Colonic mucosa (tissue), 4 donors: ENCODE data around the gene RPRD1A. TPM values are rescaled to one million over a fixed set of nuclear protein-coding genes. Genes with fewer than 3 reads are reported as not detected.
"Not testable (repeated sequence)": the region's sequence is repeated elsewhere in the genome, so short reads cannot be mapped to it uniquely, and the experiment has no call there.

Source experiments
- DNase-seq: peaks from one replicate; pipeline ENCODE4 v3.0.0-alpha.2; 2020
- H3K27ac ChIP-seq: fragments of 200-600 bp; one replicate; pipeline ENCODE4 v1.8.0; 2021
- H3K27me3 ChIP-seq: fragments of 200-600 bp; one replicate; pipeline ENCODE4 v1.8.0; 2021
- H3K36me3 ChIP-seq: fragments of 200-600 bp; one replicate; pipeline ENCODE4 v1.8.0; 2021
- H3K4me1 ChIP-seq: fragments of 200-600 bp; one replicate; pipeline ENCODE4 v1.8.0; 2021; ENCODE audit warnings: mild to moderate bottlenecking
- H3K4me3 ChIP-seq: fragments of 200-600 bp; one replicate; pipeline ENCODE4 v1.8.0; 2021
- H3K9ac ChIP-seq, 2 donors: one replicate each; pipeline ENCODE4 v1.7.0; 2013; ENCODE audit warnings: control low read depth in 2 of 2, low read depth in 2 of 2, low read length in 2 of 2
- H3K9me3 ChIP-seq: fragments of 200-600 bp; one replicate; pipeline ENCODE4 v1.8.0; 2021
- intact Hi-C: fragments of 100-400 bp; cut with DNase I; formaldehyde crosslinking; loops from one replicate; pipeline ENCODE4 v1.14.1; 2022
- total RNA-seq, 2 donors: library from RNA; stranded (reverse); fragmentation: NEBNext Ultra II Directional in 1 of 2; extraction: Animal tissue kit (Norgen Biotek cat#: 25700) in 1 of 2; gene quantifications; one replicate each; pipeline ENCODE4 v1.2.1, GENCODE V29; 2021
- TF ChIP-seq, protein P1 (sequence below): fragments of 200-600 bp; IDR thresholded peaks from one replicate; pipeline ENCODE4 v1.8.0; 2022; ENCODE audit warnings: antibody characterized with exemption, mild to moderate bottlenecking
- donor health status: healthy.
- donor health status: DM: no; HTN: no; CAD: no.
- donor health status: DM: no; HTN: no; CAD: no.

Gene RPRD1A
- total RNA-seq, 2 donors from 2014 or later, result 39.8 TPM

DNA sequence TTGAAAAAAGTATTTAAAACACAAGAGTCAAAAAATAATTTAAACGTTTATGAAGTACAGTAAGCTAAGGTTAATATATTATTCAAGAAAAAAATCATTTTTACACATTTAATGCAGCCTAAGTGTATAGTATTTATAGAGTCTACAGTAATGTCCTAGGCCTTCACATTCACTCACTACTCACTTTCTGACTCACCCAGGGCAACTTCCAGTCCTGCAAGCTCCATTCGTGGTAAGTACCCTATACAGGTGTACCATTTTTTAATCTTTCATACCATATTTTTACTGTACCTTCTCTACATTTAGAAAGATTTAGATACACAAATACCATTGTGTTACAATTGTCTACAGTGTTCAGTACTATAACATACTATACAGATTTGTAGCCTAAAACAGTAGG is 20.9 kb upstream of the RPRD1A start:
- intact Hi-C loops, result no loop called here
- no peaks in the 10 kb centered on the region for H3K27me3 ChIP-seq
- TF ChIP-seq, protein P1, sequence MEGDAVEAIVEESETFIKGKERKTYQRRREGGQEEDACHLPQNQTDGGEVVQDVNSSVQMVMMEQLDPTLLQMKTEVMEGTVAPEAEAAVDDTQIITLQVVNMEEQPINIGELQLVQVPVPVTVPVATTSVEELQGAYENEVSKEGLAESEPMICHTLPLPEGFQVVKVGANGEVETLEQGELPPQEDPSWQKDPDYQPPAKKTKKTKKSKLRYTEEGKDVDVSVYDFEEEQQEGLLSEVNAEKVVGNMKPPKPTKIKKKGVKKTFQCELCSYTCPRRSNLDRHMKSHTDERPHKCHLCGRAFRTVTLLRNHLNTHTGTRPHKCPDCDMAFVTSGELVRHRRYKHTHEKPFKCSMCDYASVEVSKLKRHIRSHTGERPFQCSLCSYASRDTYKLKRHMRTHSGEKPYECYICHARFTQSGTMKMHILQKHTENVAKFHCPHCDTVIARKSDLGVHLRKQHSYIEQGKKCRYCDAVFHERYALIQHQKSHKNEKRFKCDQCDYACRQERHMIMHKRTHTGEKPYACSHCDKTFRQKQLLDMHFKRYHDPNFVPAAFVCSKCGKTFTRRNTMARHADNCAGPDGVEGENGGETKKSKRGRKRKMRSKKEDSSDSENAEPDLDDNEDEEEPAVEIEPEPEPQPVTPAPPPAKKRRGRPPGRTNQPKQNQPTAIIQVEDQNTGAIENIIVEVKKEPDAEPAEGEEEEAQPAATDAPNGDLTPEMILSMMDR, result no peak
- no peak overlapping the region for H3K27ac ChIP-seq
- no peak overlapping the region for H3K4me3 ChIP-seq
- no peak for DNase-seq
- H3K9ac ChIP-seq, result no peak overlapping the region
- H3K9me3 ChIP-seq, result no peaks in the 10 kb centered on the region
- H3K4me1 ChIP-seq, result no peaks in the 10 kb centered on the region
- no peaks in the 10 kb centered on the region for H3K36me3 ChIP-seq

DNA sequence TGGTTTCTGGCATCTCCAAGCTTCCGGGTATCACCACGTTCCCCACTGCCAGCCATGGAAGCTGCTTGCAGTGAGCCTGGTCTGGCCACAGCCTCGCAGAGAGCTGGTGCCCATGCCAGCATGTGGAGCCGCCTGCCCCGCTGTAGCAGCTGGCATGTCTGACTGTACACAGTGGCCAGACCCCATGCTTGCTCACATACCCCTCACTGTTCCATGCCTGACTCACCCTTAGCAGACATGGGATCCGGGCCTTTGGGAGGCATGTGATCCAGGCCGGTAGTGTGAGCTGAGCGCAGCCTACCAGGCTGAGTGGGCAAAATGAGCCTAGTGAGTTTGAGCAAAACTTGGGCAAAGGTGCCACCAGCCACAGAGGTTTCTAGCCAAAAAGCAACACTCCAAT is 18.8 kb upstream of the RPRD1A start:
- Histone ChIP-seq H3K4me1 (no peaks in the 10 kb centered on the region), H3K36me3 (no peaks in the 10 kb centered on the region), H3K4me3 (no peak overlapping the region), H3K27ac (no peak overlapping the region), H3K27me3 (no peaks in the 10 kb centered on the region), H3K9ac (no peak overlapping the region), H3K9me3 (no peaks in the 10 kb centered on the region)
- TF ChIP-seq, protein P1, result no peak
- no peak for DNase-seq
- intact Hi-C loops, result no loop called here

DNA sequence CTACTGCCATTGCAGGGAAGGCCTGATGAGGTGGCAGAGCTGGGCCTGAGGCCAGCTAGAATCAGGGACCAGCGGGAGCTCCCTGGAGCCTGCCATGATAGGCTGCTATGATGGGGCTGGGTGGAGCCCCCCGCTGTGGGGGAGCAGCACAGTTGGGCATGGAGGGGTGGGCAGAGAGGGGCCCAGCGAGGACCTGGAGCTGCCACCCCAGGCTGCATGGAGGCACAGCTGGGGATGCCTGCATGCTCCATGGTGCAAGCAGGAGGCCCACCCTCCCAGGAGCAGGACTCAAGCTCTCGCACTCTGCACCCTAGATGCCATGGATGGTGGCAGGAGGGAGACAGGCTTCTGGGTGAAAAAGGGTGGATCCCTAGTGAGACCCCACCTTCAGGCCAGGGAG is 17.8 kb upstream of the RPRD1A start:
- Histone ChIP-seq H3K27ac (no peak overlapping the region), H3K36me3 (no peaks in the 10 kb centered on the region), H3K9ac (no peak overlapping the region), H3K27me3 (no peaks in the 10 kb centered on the region), H3K4me3 (no peak overlapping the region), H3K4me1 (no peaks in the 10 kb centered on the region), H3K9me3 (no peaks in the 10 kb centered on the region)
- intact Hi-C loops, result no loop called here
- no peak for DNase-seq
- TF ChIP-seq, protein P1, result no peak

DNA sequence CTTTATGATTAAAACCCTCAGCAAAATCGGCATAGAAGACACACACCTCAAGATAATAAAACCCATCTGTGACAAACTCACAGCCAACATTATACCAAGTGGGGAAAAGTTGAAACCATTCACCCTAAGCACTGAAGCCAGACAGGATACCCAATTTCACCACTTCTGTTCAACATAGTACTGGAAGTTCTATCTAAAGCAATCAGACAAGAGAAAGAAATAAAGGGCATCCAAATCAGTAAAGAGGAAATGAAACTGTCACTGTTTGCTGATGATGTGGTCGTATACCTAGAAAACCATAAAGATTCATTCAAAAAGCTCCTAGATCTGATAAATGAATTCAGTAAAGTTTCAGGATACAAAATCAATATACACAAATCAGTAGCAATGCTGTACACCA is 16.4 kb upstream of the RPRD1A start:
- Histone ChIP-seq H3K27ac (no peak overlapping the region), H3K4me1 (no peaks in the 10 kb centered on the region), H3K4me3 (no peak overlapping the region), H3K9me3 (no peaks in the 10 kb centered on the region), H3K9ac (no peak overlapping the region), H3K27me3 (no peaks in the 10 kb centered on the region), H3K36me3 (no peaks in the 10 kb centered on the region)
- intact Hi-C loops, result no loop called here
- TF ChIP-seq, protein P1, result no peak
- no peak for DNase-seq

DNA sequence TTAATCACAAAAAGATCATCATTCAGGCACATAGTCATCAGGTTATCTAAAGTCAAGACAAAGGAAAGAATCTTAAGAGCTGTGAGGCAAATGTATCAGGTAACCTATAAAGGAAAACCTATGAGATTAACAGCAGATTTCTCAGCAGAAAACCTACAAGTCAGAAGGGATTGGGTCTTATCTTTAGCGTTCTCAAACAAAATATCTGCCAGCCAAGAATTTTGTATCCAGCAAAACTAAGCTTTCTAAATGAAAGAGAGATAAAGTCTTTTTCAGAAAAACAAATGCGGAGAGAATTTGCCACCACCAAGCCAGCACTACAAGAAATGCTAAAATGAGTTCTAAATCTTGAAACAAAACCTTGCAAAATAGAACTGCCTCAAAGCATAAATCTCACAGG is 13.8 kb upstream of the RPRD1A start:
- H3K9me3 ChIP-seq, H3K4me3 ChIP-seq, DNase-seq, intact Hi-C loops, H3K27me3 ChIP-seq, H3K36me3 ChIP-seq, H3K27ac ChIP-seq, H3K4me1 ChIP-seq, H3K9ac ChIP-seq: not testable (repeated sequence)

DNA sequence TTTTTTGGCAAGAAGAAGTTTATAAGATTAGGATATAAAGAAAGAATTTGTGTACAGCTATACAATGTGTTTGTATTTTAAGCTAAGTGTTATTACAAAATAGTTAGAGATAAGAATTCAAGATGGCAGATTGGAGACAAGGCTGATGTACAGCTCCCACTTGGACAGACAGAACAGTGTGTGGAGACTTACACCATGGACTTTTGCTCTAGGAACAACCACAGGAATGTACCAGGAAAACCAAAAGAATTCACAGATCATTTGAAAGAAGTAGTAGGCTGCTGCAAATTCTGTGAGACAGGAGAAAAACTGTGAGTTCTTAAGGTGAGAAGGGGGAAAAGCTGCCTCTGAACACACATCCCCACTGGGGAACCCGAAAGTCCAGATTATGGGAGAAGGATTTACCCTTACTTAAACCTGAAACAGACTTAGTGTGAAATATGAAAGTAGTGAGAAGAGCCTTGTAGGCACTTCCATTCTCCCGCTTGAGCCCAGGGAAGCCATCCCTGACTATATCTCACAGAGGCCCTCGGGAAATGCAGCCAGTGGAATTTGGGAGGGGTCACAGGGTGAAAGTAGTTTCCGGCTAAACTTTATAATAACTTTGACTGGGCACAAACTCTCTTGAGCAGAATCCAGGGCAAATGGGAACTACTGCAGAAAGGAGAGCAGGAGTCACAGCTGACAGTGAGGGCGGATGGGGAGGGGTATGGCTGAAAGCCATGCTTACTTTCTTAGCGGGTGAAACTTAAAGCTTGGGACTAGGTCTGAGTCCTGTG is 11.6 kb upstream of the RPRD1A start:
- H3K9me3 ChIP-seq, result no peaks in the 10 kb centered on the region
- no peaks in the 10 kb centered on the region for H3K27me3 ChIP-seq
- intact Hi-C loops, result no loop called here
- no peaks in the 10 kb centered on the region for H3K4me1 ChIP-seq
- no peak for DNase-seq
- TF ChIP-seq, protein P1, result no peak
- H3K27ac ChIP-seq, result no peak overlapping the region
- H3K9ac ChIP-seq, result no peak overlapping the region
- H3K4me3 ChIP-seq, result no peak overlapping the region
- no peaks in the 10 kb centered on the region for H3K36me3 ChIP-seq

DNA sequence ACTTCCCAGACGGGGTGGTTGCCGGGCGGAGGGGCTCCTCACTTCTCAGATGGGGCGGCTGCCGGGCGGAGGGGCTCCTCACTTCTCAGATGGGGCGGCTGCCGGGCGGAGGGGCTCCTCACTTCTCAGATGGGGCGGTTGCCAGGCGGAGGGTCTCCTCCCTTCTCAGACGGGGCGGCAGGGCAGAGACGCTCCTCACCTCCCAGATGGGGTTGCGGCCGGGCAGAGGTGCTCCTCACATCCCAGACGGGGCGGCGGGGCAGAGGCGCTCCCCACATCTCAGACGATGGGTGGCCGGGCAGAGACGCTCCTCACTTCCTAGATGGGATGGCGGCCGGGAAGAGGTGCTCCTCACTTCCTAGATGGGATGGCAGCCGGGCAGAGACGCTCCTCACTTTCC is 10.4 kb upstream of the RPRD1A start:
- H3K4me1 ChIP-seq, DNase-seq, intact Hi-C loops: not testable (repeated sequence)

More for the DNA sequence above, 10.4 kb upstream of the RPRD1A start:
- H3K9ac ChIP-seq, H3K4me3 ChIP-seq, H3K9me3 ChIP-seq, H3K27ac ChIP-seq, H3K36me3 ChIP-seq, H3K27me3 ChIP-seq: not testable (repeated sequence)
